K562 (cell line): ENCODE measurements around the gene ZDHHC8. TPM values are rescaled to one million over a fixed set of nuclear protein-coding genes. Genes with fewer than 3 reads are reported as not detected.

Experiments
- C11orf30 ChIP-seq: fragments of 450-650 bp; IDR thresholded peaks from 2 replicates; pipeline ENCODE4 v1.6.1; 2016; ENCODE audit warnings: low read depth, mild to moderate bottlenecking
- CBX1 ChIP-seq: sonication (generic); IDR thresholded peaks from 2 replicates; pipeline ENCODE4 v1.6.1; 2016; ENCODE audit warnings: antibody characterized with exemption, low read depth, mild to moderate bottlenecking
- RBM22 ChIP-seq: fragments of 200-400 bp; formaldehyde crosslinking; IDR thresholded peaks from 2 replicates; pipeline ENCODE4 v1.6.1; 2018; ENCODE audit warnings: low read length, low read depth; ENCODE audit not compliant: poor library complexity, severe bottlenecking
- RBM39 ChIP-seq: fragments of 200-400 bp; formaldehyde crosslinking; optimal IDR thresholded peaks from 2 replicates; pipeline ENCODE3; 2018; ENCODE audit warnings: low read depth, low read length
- SRSF9 ChIP-seq: fragments of 200-400 bp; formaldehyde crosslinking; IDR thresholded peaks from 2 replicates; pipeline ENCODE4 v1.6.1; 2017; ENCODE audit warnings: low read depth, low read length, borderline replicate concordance
- ZNF197 ChIP-seq: fragments of 200-800 bp; sonication (Bioruptor generic); IDR thresholded peaks from 2 replicates; pipeline ENCODE4 v1.6.1; 2016; ENCODE audit warnings: low read depth, missing genetic modification characterization, missing compliant biosample characterization
- polyA plus RNA-seq, 8 experiments: library from polyadenylated mRNA; depleted of rRNA in 4 of 8; stranded (reverse) in 5 of 8; unstranded in 3 of 8; fragments of >200 nt; fragmentation: Nextera tagmentation in 2 of 8; fragmentation: Illumina TruSeq in 1 of 8; extraction: Ambion mirVana in 2 of 8; extraction: Trizol in 1 of 8; gene quantifications; 2 replicates each; pipeline versions ENCODE4 v1.2.1 to v1.2.3, GENCODE V29; 2011 to 2014; ENCODE audit warnings: inconsistent platforms in 1 of 8, missing spikeins in 1 of 8
- total RNA-seq, 7 experiments: library from RNA; depleted of rRNA in 6 of 7; stranded (reverse); fragments of >200 nt in 6 of 7; fragmentation: Illumina TruSeq in 2 of 7; extraction: Trizol in 2 of 7; gene quantifications; 2 replicates each; pipeline versions ENCODE4 v1.2.1 to v1.2.3, GENCODE V29; 2011 to 2021; ENCODE audit warnings: low replicate concordance in 1 of 7
- TF ChIP-seq, protein P1 (sequence below), 2 experiments: fragments of 450-650 bp in 1 of 2; sonication (generic) in 1 of 2; formaldehyde crosslinking in 1 of 2; IDR thresholded peaks; 2 replicates each; pipeline versions ENCODE4 v1.7.1 to v1.9.0; 2016 to 2022; ENCODE audit warnings: inconsistent platforms in 1 of 2, mild to moderate bottlenecking in 1 of 2, missing genetic modification reagents in 1 of 2
- TF ChIP-seq, protein P2 (sequence below): sonication (generic); formaldehyde crosslinking; IDR thresholded peaks from 2 replicates; pipeline ENCODE4 v1.4.0; 2020; ENCODE audit warnings: mild to moderate bottlenecking, missing genetic modification reagents
- TF ChIP-seq, protein P3 (sequence below): fragments of 450-650 bp; IDR thresholded peaks from 2 replicates; pipeline ENCODE4 v1.6.1; 2018; ENCODE audit not compliant: partially characterized antibody
- TF ChIP-seq, protein P4 (sequence below): fragments of 450-650 bp; IDR thresholded peaks from 2 replicates; pipeline ENCODE4 v1.6.1; 2016

The ZDHHC8 gene
- total and polyA plus RNA-seq, 9 of the 15 experiments (the other 6 are each of a cell fraction or from before 2014, with no cell fraction given) = 0.04 to 109 (median 16.4) TPM

DNA sequence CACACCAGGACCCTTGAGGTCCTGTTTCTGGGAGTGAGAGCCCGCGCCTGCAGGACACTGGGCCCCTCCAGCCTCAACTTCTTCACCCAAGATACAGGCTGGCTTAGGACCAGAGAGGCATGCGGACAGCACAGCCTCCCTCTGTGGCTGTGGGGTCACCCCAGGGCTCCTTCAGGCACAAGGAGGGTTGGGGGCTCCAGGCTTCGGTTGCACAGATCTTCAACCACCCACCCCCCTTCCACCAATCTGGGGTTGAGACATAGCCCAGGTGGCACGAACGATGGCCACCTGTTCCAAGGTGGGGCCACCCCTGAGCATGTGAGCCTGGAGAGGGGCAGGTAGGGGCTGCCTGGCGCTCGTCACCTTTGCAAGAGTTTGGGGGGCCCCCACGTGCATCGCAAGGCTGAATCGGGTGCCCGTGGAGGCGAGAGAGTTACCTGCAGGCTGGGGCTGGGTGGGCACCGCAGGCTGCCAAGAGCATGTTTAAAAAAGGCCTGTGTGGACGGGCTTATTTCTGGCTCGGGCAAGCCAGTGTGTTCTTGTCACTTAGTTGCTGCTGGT, 1.2 kb downstream of the ZDHHC8 start (continued):
- TF ChIP-seq, protein P1, sequence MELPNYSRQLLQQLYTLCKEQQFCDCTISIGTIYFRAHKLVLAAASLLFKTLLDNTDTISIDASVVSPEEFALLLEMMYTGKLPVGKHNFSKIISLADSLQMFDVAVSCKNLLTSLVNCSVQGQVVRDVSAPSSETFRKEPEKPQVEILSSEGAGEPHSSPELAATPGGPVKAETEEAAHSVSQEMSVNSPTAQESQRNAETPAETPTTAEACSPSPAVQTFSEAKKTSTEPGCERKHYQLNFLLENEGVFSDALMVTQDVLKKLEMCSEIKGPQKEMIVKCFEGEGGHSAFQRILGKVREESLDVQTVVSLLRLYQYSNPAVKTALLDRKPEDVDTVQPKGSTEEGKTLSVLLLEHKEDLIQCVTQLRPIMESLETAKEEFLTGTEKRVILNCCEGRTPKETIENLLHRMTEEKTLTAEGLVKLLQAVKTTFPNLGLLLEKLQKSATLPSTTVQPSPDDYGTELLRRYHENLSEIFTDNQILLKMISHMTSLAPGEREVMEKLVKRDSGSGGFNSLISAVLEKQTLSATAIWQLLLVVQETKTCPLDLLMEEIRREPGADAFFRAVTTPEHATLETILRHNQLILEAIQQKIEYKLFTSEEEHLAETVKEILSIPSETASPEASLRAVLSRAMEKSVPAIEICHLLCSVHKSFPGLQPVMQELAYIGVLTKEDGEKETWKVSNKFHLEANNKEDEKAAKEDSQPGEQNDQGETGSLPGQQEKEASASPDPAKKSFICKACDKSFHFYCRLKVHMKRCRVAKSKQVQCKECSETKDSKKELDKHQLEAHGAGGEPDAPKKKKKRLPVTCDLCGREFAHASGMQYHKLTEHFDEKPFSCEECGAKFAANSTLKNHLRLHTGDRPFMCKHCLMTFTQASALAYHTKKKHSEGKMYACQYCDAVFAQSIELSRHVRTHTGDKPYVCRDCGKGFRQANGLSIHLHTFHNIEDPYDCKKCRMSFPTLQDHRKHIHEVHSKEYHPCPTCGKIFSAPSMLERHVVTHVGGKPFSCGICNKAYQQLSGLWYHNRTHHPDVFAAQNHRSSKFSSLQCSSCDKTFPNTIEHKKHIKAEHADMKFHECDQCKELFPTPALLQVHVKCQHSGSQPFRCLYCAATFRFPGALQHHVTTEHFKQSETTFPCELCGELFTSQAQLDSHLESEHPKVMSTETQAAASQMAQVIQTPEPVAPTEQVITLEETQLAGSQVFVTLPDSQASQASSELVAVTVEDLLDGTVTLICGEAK (IDR thresholded peaks at IDR 0.05) = no peak
- TF ChIP-seq, protein P1 (CRISPR knock-in tag; IDR thresholded peaks at IDR 0.05) = peak; percentile 68; the same call in 1 of the 2 replicates
- TF ChIP-seq, protein P2, sequence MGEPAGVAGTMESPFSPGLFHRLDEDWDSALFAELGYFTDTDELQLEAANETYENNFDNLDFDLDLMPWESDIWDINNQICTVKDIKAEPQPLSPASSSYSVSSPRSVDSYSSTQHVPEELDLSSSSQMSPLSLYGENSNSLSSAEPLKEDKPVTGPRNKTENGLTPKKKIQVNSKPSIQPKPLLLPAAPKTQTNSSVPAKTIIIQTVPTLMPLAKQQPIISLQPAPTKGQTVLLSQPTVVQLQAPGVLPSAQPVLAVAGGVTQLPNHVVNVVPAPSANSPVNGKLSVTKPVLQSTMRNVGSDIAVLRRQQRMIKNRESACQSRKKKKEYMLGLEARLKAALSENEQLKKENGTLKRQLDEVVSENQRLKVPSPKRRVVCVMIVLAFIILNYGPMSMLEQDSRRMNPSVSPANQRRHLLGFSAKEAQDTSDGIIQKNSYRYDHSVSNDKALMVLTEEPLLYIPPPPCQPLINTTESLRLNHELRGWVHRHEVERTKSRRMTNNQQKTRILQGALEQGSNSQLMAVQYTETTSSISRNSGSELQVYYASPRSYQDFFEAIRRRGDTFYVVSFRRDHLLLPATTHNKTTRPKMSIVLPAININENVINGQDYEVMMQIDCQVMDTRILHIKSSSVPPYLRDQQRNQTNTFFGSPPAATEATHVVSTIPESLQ (CRISPR knock-in tag) = no peak
- no peak for TF ChIP-seq ZNF197 (CRISPR knock-in tag)
- TF ChIP-seq C11orf30 = no peak
- TF ChIP-seq RBM22 = no peak
- no peak for TF ChIP-seq SRSF9
- TF ChIP-seq, protein P3, sequence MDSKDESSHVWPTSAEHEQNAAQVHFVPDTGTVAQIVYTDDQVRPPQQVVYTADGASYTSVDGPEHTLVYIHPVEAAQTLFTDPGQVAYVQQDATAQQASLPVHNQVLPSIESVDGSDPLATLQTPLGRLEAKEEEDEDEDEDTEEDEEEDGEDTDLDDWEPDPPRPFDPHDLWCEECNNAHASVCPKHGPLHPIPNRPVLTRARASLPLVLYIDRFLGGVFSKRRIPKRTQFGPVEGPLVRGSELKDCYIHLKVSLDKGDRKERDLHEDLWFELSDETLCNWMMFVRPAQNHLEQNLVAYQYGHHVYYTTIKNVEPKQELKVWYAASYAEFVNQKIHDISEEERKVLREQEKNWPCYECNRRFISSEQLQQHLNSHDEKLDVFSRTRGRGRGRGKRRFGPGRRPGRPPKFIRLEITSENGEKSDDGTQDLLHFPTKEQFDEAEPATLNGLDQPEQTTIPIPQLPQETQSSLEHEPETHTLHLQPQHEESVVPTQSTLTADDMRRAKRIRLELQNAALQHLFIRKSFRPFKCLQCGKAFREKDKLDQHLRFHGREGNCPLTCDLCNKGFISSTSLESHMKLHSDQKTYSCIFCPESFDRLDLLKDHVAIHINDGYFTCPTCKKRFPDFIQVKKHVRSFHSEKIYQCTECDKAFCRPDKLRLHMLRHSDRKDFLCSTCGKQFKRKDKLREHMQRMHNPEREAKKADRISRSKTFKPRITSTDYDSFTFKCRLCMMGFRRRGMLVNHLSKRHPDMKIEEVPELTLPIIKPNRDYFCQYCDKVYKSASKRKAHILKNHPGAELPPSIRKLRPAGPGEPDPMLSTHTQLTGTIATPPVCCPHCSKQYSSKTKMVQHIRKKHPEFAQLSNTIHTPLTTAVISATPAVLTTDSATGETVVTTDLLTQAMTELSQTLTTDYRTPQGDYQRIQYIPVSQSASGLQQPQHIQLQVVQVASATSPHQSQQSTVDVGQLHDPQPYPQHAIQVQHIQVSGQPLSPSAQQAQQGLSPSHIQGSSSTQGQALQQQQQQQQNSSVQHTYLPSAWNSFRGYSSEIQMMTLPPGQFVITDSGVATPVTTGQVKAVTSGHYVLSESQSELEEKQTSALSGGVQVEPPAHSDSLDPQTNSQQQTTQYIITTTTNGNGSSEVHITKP = no peak
- TF ChIP-seq CBX1 = 0 out of 2 replicates have a peak, but pooled peaks have one; percentile 13
- TF ChIP-seq, protein P4, sequence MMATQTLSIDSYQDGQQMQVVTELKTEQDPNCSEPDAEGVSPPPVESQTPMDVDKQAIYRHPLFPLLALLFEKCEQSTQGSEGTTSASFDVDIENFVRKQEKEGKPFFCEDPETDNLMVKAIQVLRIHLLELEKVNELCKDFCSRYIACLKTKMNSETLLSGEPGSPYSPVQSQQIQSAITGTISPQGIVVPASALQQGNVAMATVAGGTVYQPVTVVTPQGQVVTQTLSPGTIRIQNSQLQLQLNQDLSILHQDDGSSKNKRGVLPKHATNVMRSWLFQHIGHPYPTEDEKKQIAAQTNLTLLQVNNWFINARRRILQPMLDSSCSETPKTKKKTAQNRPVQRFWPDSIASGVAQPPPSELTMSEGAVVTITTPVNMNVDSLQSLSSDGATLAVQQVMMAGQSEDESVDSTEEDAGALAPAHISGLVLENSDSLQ = no peak
- no peak for TF ChIP-seq RBM39
